ENCODE results near the gene SEMA4G. TPM values are rescaled to one million over a fixed set of nuclear protein-coding genes. Genes with fewer than 3 reads are reported as not detected.
"Not testable (repeated sequence)": the region's sequence is repeated elsewhere in the genome, so short reads cannot be mapped to it uniquely, and the experiment has no call there.

Gene SEMA4G
- total RNA-seq, 1 donor from 2014 or later: 0.88 TPM

- intact Hi-C loops (cut with micrococcal nuclease): loop anchor here (1.0 kb wide), 1 partner anchor 26 kb away; no protein-coding TSS in a partner anchor
Observed at GRCh38 chr10:100970914-100971811, 1.9 kb downstream of the SEMA4G start.

- intact Hi-C loops (cut with micrococcal nuclease): no loop called here
Observed at GRCh38 chr10:100972115-100972903, 3.0 kb downstream of the SEMA4G start.

DNA sequence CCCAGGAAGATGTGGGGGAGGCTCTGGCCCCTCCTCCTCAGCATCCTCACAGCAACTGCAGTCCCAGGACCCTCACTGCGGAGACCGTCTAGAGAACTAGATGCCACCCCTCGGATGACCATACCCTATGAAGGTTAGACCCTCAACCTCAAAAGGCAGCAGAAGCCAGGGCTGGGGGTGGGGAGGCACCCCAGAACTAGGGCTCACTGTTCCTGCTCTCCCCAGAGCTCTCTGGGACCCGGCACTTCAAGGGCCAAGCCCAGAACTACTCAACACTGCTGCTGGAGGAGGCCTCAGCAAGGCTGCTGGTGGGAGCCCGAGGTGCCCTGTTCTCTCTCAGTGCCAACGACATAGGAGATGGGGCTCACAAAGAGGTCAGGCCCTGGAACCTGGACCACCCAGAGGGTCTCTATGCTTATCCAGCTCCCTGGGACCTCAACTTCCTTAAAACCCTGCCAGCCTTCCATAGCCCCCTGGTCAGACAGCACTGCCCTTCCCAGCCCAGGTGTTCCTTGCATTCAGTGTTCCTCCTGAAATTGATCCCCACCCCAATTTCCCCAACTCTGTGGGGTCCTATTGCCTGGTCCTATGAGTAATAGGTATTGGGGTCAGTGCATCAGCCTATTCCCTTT, 3.7 kb downstream of the SEMA4G start:
- intact Hi-C loops (cut with micrococcal nuclease): no loop called here

GRCh38 chr10:100975397-100975796, 6.1 kb downstream of the SEMA4G start:
- intact Hi-C loops (cut with micrococcal nuclease): not testable (repeated sequence)

DNA sequence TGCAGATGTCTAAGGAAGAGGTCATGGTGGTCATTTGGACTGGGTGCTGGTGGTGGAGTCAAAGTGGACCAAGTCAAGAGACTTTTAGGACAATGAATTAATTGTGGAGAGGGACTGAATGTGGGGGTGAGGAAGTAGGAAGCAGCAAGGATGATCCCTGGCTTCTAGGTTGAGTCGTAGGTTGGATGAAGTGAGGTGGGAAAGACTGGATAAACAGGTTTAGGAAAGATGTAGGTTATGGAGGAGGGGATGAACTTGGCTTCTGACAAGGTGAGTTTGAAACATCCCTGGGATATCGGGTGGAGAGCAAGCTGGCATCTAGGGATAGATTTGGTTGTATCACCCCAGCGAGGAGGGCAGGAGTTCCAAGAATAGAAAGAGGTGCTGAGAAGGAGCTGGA, 7.6 kb downstream of the SEMA4G start:
- intact Hi-C loops (cut with micrococcal nuclease): no loop called here

- intact Hi-C loops (cut with micrococcal nuclease): no loop called here
Observed at GRCh38 chr10:100977436-100977835, 8.1 kb downstream of the SEMA4G start.

DNA sequence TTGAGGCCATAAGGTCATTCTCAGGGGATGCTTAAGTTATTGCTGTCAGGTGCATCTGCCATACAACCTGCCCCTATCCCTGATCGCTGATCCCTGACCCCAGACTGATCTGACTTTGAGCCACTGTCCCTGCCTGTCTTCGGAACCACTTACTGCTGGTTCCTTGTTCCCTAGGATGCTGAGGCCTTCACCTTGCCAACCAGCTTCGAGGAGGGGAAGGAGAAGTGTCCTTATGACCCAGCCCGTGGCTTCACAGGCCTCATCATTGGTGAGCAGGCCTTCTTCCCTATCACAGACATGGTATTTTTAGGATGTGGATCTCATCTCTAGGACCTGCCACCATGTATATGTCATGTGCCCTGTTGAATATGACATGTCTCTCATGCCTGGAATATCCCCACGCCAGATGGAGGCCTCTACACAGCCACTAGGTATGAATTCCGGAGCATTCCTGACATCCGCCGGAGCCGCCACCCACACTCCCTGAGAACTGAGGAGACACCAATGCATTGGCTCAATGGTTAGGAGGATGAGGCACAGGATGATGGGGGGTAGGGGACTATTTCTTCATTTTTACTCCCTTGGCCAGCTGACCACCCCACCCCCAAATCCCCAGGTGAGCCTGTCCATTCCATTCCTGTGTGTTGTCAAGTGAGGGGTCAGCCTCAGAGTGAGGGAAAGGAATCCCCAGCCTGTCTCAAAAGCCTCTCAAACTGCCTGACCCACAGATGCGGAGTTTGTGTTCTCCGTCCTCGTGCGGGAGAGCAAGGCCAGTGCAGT, 9.0 kb downstream of the SEMA4G start:
- intact Hi-C loops (cut with micrococcal nuclease): no loop called here

DNA sequence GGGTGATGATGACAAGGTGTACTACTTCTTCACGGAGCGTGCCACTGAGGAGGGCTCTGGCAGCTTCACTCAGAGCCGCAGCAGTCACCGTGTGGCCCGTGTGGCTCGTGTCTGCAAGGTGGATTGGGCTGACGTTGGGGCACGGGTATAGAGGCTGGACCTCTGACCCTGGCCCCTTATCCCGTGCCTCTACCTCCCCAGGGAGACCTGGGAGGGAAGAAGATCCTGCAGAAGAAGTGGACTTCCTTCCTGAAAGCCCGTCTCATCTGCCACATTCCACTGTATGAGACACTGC, 9.5 kb downstream of the SEMA4G start:
- intact Hi-C loops (cut with micrococcal nuclease): no loop called here

GRCh38 chr10:100979791-100980272, 10.5 kb downstream of the SEMA4G start:
- intact Hi-C loops (cut with micrococcal nuclease): no loop called here

- intact Hi-C loops (cut with micrococcal nuclease): no loop called here
Observed at GRCh38 chr10:100980311-100980710, 11.0 kb downstream of the SEMA4G start.

DNA sequence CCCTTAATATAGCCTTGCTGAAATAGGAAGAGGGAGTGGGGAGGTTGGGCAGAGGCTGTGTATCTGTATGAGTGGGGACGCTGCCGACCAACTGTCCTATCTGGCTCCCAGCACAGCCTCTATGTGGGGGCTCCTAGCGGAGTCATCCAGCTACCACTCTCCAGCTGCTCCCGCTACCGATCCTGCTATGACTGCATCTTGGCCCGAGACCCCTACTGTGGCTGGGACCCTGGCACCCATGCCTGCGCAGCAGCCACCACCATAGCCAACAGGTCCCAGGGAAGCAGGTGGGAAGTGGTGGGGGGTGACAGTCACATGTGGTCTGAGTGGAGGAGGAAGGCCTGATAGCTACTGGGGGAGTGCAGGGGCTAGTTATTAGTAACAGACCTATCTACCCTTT, 11.4 kb downstream of the SEMA4G start:
- intact Hi-C loops (cut with micrococcal nuclease): no loop called here

DNA sequence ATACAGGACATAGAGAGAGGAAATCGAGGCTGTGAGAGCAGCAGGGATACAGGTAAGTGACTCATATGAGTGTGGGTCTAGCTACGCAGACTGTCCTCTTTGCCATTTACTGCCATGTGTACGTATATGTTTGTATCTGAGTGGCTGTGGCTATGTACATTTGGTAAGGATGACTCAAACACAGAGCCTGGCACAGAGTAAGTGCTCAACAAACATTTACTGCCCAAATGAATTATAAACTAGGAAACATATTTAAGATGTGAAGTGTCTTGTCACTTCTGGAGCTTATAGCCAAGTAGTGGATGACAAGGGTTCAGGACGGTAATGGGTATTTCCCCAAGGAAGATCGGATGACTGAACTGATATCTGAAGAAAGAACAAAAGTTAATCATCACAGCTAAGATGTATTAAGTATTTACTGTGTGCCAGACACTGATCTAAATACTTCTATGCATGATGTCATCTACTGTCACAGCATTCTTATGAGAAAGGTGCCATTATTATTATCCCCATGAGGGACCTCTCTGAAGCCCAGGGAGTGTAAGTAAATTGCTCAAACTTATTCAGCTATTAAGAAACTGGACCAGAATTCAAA, 12.0 kb downstream of the SEMA4G start:
- intact Hi-C loops (cut with micrococcal nuclease): no loop called here

GRCh38 chr10:100982916-100983830, 13.9 kb downstream of the SEMA4G start:
- intact Hi-C loops (cut with micrococcal nuclease): no loop called here

- intact Hi-C loops (cut with micrococcal nuclease): no loop called here
Observed at GRCh38 chr10:100983868-100984671, 14.8 kb downstream of the SEMA4G start.

DNA sequence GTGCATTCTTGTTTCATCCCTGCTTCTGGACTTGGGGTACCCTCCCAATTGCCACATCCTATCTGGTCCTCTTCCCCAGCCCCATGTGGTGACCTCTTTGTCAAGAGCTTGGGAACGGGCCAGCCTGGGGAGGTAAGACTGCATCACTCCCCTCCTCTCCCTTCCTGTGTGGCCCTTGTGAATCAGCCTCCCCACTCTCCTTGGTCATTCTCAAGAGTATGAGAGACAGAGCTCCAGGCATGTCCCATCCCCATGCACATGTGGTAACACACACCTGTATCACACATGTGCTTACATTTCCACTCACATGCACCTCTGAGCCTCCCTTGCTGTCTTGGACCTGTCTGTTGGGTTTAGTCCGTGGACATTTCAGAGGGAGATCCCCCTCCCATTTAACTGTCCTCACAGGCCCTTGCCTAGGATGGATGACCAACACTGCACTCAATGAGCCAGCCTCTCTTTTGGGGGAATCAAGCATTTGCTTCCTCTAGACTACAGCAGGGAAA, 15.4 kb downstream of the SEMA4G start:
- intact Hi-C loops (cut with micrococcal nuclease): loop anchor here (5.0 kb wide), 1 partner anchor 708 kb away; no protein-coding TSS in a partner anchor

DNA sequence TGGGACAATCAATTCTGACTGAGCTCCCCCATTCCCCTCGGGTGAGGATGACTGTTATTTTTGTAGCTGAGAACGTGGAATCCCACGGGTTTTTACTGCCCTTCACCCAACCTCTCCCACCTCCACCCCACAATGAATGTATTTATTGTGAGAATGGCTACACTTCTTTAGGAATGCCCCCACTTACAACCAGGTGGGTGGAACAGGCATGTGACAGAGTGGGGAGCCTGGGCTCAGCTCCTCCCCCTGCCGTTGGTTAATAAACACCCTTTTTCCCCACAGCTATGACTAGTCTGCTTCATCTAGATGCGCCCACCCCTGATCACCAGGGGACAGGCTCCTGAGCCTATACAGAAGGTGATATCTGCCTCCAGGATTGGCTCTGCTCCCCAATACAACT, 16.0 kb downstream of the SEMA4G start:
- intact Hi-C loops (cut with micrococcal nuclease): loop anchor here (5.0 kb wide), 1 partner anchor 707 kb away; no protein-coding TSS in a partner anchor

GRCh38 chr10:100986623-100986951, 17.3 kb downstream of the SEMA4G start:
- intact Hi-C loops (cut with micrococcal nuclease): loop anchor here (5.0 kb wide), 1 partner anchor 706 kb away; no protein-coding TSS in a partner anchor

DNA sequence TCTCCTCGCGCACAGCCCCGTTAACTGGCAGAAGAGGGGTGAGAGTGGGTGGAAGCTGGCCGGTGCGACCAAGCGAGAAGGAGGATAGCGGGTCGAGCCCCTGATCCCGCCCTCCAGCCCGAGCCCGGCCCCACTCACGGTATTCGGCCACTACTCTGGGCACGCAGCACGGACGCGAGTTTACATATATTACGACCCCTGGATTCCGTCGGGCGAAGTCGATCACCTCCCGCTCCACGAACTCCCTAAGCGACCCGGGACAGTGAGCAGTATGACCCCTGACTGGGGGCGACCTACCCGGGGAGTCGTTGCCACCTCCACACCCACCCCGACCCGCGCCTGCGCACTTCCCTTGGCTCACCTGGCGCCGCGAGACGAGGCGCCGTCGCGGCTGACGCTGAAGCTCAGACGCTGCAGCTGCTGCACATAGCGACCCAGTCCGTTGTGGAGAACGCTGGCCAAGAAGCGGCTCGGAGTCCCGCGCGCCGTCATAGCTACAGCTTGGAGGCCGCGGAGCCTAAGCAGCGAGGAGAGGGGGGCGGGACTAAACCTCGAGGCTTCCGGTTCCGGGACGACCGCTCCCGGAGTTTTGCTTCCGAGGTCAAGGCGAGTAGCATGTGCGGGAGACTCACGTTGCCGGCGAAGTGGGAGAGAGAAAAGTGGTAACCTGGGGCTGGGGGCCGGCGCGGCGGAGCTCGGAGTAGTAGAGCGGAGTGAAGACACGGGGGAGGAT, 17.8 kb downstream of the SEMA4G start, which contains the start of the genes MRPL43 and TWNK:
MRPL43 (minus strand) TSS at position 546 of the 733 bp plus-strand sequence; CDS start at position 492, 54 bp downstream.
TWNK (plus strand) TSS at position 592 of the 733 bp plus-strand sequence. CDS start 668 bp downstream, outside the sequence.
- intact Hi-C loops (cut with micrococcal nuclease): loop anchor here (1.0 to 5.0 kb wide), 5 partner anchors 10 to 705 kb away; partner anchors contain the start of genes PDZD7, SEMA4G and SFXN3

Measured in T-helper 1 cell treated with Interleukin-12 subunit alpha and Interleukin-12 subunit beta and Interleukin-4 antibody, amounts not matched to agents 30 ng/mL and 1 ng/mL, for 36 hours (primary cell).